NCI-H774 (cell line): ENCODE results near the gene DOP1B.
"Not testable (repeated sequence)": the region's sequence is repeated elsewhere in the genome, so short reads cannot be mapped to it uniquely, and the experiment has no call there.

Experiments used
- DNase-seq: peaks from one replicate; lab custom pipeline; 2025; lab: John Stamatoyannopoulos, UW

Gene DOP1B

DNA sequence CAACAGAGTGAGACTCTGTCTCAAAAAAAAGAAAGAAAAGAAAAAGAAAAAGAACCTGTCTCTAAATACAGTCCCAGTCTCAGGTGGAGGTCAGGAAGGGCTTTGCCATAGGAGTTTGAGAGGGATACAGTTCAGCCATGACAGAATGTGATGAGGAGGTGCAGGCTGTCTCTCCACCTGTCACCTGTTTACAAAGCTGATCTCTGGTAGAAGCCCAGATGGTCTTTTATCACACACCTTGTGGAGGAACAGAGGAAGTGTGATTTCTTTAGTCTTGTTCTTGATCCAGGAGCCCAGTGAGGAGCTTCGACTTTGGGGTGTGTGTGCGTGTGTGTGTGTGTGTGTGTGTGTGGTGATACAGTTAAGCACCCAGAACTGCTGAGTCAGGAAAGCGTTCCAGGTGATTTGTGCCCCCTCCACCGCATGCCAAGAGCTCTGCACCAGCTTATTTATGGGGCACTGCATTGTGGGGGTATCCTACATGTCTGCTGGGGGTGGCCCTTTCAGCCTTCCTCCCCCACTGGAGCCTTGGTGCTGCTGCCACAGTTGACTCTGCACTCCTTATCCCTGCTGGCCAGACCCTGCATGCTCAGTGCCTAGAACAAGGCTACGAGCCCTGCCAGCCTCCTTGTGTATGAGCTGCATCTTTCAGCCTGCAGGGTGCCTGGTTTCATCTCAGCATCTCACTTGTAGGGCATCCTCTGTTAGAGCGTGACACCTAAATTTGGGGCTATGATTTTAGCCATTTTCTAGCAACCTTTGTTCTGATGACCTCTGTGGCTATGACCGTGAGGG lies 19.3 kb downstream of the DOP1B start:
- no peak for DNase-seq

DNA sequence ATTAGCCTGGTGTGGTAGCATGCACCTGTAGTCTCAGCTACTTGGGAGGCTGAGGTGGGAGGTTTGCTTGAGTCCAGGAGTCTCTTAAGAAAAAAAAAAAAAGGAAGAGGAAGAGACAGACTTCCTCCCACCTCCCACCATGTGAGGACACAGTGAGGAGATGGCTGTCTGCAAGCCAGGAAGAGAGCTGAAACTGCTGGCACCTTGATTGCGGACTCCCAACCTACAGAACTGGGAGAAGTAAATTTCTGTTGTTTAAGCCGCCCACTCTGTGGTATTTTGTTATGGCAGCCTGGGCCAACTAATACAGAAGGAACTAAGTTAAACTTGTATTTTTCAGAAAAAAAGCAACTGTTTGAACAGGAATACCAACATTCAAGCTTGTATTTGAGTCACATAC lies 21.7 kb downstream of the DOP1B start:
- no peak for DNase-seq

DNA sequence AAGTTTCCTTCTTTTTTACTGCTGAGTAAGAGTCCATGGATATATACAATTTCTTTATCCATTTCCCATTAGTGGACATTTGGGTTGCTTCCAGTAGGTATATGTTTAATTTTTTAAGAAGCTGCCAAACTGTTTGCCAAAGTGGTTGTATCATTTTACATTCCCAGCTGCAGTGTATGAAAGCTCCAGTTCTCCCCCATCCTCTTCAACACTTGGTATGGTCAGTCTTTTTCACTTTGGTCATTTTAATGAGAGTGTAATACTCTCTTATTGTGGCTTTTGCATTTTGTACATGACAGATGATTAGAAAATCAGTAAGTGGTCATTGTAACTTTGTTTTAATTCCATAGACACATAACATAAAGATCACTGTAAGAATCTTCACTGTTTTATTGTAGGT lies 22.5 kb downstream of the DOP1B start:
- DNase-seq, result no peak

DNA sequence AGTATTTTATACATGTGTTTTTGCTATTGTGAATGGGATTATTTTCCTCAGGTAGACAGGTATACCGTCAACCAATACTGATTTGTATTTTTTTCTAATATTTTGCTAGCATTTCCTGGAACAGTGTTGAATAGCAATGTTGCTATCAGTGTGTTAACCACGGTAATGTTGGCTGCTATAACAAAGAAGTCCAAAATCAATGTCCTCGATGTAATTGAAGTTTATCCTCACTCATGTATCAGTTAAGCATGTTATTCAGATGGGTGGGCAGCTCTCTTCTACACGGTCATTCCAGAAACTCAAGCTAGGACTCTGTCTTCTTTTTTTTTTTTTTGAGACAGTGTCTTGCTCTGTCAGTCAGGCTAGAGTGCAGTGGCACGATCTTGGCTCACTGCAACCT lies 24.3 kb downstream of the DOP1B start:
- DNase-seq, result no peak

DNA sequence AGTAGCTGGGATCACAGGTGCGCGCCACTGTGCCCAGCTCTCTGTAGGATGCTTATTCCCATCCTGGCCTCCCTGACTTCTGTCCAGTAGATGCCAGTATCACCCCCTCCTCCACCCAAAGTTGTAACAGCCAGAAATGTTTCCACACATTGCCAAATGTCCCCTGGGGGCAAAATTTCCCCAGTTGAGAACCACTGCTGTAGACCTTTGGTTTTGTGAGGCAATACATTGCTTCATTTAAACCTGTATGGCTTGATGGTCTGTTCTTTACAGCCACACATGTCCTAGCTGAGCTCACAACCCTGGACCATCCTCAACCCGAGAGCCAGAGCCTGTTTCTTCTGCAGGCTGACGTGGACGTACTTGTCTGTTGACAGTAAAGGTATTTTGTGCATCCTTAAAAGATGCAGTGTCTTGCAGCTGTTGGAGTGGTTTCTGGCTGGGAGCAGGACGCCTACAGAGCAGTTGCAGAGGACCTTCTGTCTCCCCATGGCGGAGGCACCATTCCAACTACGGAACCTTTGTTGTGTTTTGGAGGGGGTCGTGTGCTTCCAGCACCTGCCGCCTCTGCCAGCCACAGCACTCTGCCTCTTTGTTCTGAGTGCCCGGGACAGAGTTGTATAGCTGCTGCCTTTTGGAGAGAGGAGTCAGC lies 26.6 kb downstream of the DOP1B start:
- DNase-seq, result no peak

DNA sequence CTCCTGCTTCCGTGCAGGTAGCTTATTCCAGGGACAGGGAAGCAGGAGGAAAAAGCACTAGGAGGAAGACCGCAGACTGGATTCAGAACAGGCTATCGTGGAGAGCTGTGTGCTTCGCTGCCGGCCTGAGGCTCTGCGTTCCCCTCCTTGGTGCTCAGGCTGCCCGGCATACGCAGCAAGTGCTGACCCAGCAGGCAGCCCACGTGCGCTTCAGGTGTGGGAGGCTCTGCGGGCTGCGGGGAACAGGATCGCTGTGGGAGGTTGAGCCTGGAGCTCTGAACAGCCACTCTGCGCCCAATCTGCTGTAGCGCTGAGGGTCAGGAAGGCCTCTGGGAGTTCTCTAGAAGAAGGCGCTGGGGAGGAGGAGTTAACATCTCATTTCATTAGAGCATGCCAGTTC lies 27.9 kb downstream of the DOP1B start:
- DNase-seq, result no peak

DNA sequence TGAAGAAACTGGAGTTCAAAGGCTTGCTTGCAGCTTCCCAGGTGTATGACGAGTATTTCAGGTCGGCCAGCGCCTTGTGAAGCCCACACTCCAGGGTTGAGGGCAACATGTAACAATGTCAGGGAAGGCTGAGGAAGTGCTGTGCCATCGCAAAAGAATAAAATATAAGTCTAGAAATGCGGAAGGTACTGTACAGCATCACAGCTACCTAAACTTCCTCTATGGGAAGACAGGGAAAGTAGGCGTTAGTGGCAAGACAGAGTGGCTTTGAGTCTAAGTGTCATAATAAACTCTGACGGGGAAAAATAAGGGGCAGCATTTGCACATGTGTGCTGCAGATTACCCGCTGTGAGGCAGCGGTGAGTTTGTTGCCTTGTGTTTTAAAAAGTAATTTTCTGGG lies 28.9 kb downstream of the DOP1B start:
- no peak for DNase-seq

DNA sequence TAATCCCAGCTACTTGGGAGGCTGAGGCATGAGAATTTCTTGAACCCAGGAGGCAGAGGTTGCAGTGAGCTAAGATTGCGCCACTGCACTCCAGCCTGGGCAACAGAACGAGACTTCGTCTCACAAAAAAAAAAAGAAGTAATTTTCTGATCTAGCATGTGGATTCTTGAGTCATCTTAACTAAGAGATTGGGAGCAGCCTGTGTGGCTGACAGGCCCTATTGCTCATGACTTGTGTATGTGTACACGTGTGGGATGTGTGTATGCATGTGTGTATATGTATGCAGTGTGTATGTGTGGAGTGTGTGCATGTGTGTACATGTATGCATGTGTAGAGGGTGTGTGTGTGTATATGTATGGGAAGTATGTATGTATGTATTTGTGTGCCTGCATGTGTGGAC lies 29.5 kb downstream of the DOP1B start:
- no peak for DNase-seq

DNA sequence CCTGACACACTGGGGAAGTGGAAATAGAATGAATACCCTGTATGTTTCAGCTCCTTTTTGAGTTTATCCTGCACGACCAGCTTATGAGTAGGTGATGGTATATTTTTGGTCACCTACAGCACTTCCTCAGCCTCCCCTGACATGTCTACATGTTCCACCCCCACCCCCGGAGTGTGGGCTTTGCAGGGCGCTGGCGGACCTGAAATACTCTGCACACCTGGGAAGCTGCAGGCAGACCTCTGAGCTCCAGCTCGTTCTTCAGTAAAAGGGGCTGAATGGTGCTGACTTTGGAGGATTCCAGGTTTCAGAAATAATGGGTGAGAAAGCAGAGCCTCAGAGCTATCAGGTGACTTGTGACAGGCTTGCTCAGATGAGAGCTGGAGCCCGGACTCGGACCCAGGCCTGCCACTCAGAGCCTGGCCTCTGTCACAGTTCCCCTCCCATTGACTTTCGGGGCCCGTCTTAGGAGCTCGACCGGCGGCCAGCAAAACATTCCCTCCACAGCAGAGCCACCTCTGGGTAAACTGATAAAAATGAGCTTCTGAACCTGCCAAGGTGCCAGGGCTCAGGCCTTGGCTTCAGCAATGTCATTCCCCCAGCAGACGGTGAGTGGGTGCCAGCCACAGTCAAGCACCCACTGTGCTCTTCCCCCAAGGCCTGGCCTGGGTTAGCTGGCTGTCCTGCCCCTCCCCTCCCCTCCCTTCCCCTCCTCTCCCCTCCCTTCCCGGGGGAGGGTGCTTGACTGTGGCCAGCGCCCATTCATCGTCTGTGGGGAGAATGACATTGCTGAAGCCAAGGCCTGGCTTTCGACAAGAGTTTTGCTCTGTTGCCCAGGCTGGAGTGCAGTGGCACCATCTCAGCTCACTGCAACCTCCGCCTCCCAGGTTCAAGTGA lies 30.1 kb downstream of the DOP1B start:
- no peak for DNase-seq

DNA sequence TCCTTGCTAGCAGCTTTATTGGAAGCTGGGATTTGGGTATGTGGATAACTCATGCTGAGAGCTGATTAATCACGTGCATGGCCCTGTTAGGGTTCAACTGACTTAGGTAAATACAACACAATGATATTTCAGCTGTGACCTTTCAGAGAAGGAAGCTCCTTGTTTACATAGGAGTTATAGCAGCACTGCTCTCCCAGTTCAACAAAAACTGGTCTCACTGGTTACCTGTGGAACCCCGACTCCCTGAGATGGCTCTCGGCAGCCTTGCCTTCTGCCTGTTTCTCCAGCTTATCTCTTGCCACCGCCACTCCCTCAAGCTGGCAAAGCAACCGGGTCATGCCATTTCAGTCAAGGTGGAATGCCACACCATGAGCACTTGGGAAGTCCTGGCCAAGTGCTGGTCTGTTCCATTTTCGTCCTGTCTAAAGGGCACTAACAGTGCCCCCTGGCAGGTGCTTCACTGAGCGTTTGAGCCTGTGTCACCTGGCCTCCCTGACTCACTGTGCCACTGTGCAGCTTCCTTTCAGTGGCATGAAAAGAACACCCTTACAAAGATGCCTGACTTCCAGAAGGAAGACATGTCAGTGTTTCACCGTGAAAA lies 31.6 kb downstream of the DOP1B start:
- DNase-seq, result peak; percentile 86

DNA sequence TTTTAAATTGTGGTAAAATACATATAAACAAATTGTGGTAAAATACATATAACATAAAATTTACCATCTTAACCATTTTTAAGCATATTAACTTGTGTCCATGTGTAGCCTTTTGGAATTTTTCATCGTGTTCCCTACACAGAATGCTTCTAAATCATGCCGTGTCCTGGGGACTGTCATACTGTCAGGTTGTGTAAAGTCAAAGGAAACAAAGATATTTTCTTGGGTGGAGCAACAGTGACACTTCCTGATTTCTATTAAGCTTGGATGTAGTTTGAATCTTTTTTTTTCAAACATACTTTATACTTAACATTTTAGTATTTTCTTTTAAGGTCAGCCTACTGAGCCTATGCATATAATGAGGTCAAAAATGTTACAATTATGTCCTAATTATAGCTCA lies 32.3 kb downstream of the DOP1B start:
- no peak for DNase-seq

DNA sequence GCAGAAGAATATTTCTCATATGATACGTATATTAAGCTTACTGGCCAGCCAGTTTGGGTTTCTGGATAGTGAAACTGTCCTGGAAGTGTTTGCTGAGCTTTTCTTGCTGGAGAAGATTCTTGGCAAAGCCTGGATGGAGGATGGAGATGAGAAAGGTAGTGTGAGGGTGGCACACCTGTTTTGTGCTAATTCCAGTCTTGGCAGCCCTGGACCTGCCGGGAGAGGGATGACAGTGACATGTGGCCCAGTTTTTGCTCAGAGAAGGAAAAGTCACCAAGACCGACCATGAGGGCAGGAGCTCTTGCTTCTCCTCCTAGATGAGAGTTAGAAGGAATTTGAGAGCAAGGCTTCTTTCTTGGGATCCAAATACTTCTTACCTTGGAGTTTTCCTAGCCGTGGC lies 34.1 kb downstream of the DOP1B start:
- no peak for DNase-seq

DNA sequence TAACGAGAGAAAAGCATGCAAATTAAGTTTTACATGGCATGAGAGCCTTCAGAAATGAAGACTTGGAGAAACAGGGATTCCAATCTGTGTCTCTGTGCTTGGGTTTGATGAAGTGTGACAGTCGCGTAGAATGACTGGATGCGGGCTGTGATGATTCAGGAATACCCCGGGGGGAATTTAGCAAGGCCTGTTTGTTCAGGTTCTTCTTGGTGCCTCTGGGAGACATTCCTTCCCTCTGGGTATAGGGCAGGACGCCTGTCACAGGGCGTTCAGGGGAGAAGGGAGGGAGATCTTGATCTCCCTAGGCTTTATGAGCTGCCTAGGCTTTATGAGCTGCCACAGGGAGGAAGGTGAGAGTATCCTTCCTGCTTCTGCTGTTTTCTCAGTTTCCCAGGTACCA lies 36.6 kb downstream of the DOP1B start:
- DNase-seq, result no peak

DNA sequence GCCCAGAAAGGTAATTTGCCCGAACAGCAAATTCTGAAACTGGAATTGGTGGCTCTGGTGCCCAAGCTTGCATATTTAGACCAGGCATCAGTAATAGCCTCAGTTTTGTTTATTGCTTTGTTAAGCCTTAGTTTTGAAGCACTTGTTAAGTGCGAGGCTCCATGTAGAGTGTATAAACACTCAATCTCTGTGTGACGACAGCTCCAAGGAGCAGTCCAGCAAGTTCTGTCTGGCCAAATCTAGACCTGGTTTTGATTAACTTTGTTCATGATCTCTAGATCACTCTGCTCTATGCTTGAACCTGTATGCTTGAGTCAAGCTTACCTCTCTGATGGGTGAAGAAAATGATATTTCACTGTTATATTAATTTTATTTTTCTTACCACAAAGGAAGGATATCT lies 37.4 kb downstream of the DOP1B start:
- DNase-seq, result peak; percentile 5

DNA sequence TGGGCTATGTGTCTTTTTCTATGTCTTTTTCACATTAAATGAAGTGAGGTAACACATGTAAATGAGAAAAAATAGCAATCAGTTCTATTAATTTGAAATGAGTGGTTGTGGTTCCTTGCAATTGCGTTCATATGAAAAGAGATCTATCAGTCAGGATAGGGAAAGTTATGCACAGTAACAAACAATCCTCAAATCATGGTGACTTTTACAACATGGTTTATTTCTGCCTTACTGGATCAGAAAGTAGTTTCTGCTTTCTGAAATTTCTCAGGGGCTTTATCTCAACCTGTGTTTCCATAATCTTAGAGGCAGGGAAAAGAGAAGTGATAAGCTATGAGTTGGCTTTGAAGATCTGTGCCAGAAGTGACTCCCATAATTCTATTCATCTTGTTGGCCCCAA lies 39.0 kb downstream of the DOP1B start:
- no peak for DNase-seq

DNA sequence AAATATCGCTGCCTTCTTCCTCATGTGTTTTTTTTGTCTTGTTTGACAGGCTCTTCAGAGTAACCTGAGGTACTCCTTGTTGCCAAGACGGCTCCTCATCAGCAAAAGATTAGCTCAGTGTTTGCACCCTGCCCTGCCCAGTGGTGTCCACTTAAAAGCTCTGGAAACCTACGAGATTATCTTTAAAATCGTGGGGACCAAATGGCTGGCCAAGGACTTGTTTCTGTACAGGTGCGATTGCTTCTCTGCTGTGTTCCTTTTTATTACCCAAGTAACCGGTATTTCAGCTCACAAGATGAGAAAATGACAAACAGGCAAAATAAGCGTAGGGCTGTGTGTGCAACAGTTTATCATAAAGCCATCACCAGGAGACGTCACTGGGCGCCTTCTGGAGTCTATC lies 42.4 kb downstream of the DOP1B start:
- DNase-seq, result no peak

DNA sequence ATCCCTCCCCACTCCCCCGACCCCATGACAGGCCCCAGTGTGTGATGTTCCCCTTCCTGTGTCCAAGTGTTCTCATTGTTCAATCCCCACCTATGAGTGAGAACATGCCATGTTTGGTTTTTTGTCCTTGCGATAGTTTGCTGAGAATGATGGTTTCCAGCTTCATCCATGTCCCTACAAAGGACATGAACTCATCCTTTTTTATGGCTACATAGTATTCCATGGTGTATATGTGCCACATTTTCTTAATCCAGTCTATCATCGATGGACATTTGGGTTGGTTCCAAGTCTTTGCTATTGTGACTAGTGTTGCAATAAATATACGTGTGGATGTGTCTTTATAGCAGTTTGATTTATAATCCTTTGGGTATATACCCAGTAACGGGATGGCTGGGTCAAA lies 43.0 kb downstream of the DOP1B start:
- DNase-seq, result not testable (repeated sequence)

DNA sequence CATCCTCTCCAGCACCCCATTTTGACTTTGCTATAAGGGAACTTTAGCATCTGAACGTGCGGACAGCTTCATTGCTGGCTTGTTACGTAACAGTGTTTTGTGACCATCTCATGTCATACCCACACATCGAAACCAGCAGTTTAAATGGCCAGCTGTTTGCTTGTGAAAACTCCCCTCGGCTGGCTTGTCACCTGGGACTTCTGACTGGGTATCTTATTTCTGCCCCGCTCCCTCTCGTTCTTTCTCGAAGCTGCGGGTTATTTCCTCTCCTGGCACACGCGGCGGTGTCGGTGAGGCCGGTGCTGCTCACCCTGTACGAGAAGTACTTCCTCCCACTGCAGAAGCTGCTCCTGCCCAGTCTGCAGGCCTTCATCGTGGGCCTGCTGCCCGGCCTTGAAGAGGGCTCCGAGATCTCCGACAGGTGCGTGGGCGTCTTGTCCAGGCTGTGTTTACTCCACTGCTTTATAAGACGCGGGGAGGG lies 43.5 kb downstream of the DOP1B start:
- no peak for DNase-seq

DNA sequence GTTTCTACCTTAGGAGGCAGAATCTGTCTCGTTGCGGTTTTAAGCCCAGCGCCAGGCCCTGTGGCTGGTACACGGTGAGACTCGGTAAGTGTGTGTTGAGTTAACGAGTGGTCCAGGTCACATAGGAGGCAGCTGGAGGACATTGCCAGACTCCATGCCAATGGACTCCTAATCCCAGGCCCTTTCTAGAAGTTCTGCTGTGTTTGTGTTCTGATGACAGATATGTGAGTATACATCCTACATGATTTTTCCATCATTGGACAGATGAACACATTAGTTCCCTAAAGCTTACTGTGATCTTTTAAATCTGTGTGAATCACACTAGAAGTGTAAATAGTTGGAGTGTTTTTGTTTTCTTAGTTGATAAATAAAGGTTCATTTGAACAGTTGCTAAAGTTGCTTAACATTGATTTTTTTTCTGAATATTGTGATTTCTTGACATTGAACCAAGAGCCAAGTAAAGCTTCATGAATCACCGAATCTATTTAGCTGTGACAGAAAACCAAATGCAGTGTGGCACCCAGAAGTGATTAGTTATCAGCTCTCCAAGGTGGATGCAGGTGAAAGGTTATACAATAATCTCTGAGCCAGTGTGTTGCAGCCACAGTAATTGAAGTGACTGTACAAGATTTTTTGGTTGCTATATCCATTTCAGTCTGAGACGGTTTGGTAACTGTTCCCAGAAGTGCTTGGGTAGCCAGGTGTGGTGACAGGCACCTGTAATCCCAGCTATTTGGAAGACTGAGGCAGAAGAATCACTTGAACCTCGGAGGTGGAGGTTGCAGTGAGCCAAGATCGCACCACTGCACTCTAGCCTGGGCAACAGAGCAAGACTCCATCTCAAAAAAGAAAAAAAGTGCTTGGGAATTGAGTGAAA lies 46.3 kb downstream of the DOP1B start:
- DNase-seq, result no peak

DNA sequence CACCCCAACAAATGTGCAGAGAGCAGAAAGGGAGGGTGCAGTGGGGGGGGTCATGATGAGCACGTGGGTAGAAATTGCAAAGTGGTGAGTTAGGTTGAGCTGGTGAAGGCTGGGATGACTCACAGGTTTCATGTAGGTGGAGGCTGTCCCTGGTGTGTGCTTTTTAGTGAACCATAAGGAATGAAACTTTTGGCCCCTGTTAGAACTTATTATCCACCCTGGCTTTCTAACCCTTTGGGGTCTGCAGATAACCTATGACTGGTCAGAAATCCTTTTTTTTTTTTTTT lies 46.9 kb downstream of the DOP1B start:
- DNase-seq, result no peak

DNA sequence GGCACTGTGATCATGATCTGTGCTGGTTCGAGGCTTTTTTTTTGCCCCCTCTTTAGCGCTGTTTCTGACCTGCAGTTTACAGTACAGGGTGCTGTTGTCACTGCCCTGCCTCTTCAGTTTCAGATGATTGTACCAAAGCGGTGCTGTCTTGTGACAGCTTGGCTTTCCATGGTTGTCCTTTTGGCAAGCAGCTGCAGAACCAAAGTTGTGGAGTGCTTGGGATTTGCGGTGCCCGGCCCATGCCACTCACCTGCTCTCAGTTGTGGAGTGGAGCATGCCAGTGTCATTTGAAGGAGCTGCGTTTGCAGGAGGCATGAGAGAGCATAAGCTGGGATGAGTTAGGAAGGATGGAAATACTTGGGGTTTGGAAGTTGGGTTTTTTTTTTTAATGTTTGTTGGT lies 48.4 kb downstream of the DOP1B start:
- DNase-seq, result no peak

DNA sequence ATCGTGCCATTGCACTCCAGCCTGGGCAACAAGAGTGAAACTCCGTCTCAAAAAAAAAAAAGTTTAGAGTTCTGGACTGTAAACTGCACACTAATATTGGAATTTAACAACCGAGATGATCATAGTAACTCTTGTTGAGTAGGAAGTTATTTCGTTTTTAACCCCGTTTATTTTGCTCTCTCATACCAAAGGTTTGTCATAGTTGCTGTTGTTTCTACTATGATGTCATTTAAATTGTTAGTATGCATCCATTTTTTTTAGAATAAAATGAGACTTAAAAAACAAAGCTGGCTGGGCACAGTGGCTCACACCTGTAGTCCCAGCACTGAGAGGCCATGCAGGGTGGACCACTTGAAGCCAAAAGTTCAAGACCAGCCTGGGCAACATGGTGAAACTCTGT lies 49.3 kb downstream of the DOP1B start:
- no peak for DNase-seq
